ENCODE measurements around the gene ROGDI. TPM values are rescaled to one million over a fixed set of nuclear protein-coding genes. Genes with fewer than 3 reads are reported as not detected.
A peak's percentile ranks its signal among the peaks of the same experiment; 100 is the strongest.

The ROGDI gene
- total RNA-seq, 1 donor from 2014 or later, result 113 TPM

GRCh38 chr16:4801051-4801961 is 1.1 kb downstream of the ROGDI start:
- Mint-ChIP-seq H3K4me1 (ENCODE audit: low read depth, unreplicated experiment) (peaks cover 22% of the 10 kb centered on the region), H3K27me3 (ENCODE audit: unreplicated experiment) (peaks cover 11% of the 10 kb centered on the region), H3K27ac (ENCODE audit: unreplicated experiment) (peak overlapping the region; percentile 88), H3K4me3 (ENCODE audit: unreplicated experiment) (peak overlapping the region; percentile 83), H3K36me3 (ENCODE audit: unreplicated experiment) (no peaks in the 10 kb centered on the region), H3K9me3 (ENCODE audit: unreplicated experiment) (peaks cover 8% of the 10 kb centered on the region)
- no peak for TF ChIP-seq CTCF (IDR thresholded peaks at IDR 0.05; ENCODE audit: partially characterized antibody, unreplicated experiment)
- no peak for DNase-seq

GRCh38 chr16:4800290-4801041 is 2.0 kb downstream of the ROGDI start:
- Mint-ChIP-seq H3K27ac (ENCODE audit: unreplicated experiment) (peak overlapping the region; percentile 88), H3K27me3 (ENCODE audit: unreplicated experiment) (peaks cover 11% of the 10 kb centered on the region), H3K9me3 (ENCODE audit: unreplicated experiment) (peaks cover 8% of the 10 kb centered on the region), H3K4me3 (ENCODE audit: unreplicated experiment) (peak overlapping the region; percentile 82), H3K4me1 (ENCODE audit: low read depth, unreplicated experiment) (peaks cover 22% of the 10 kb centered on the region), H3K36me3 (ENCODE audit: unreplicated experiment) (no peaks in the 10 kb centered on the region)
- TF ChIP-seq CTCF (IDR thresholded peaks at IDR 0.05; ENCODE audit: partially characterized antibody, unreplicated experiment), result no peak
- DNase-seq, result peak; percentile 70

- Mint-ChIP-seq H3K27ac (ENCODE audit: unreplicated experiment) (no peak overlapping the region), H3K27me3 (ENCODE audit: unreplicated experiment) (peaks cover 9% of the 10 kb centered on the region), H3K4me1 (ENCODE audit: low read depth, unreplicated experiment) (peaks cover 17% of the 10 kb centered on the region), H3K9me3 (ENCODE audit: unreplicated experiment) (peaks cover 8% of the 10 kb centered on the region), H3K36me3 (ENCODE audit: unreplicated experiment) (no peaks in the 10 kb centered on the region), H3K4me3 (ENCODE audit: unreplicated experiment) (no peak overlapping the region)
- DNase-seq, result no peak
- no peak for TF ChIP-seq CTCF (IDR thresholded peaks at IDR 0.05; ENCODE audit: partially characterized antibody, unreplicated experiment)
Measured at GRCh38 chr16:4799171-4799855, 3.1 kb downstream of the ROGDI start.

- Mint-ChIP-seq H3K27ac (ENCODE audit: unreplicated experiment) (no peak overlapping the region), H3K27me3 (ENCODE audit: unreplicated experiment) (peaks cover 6% of the 10 kb centered on the region), H3K36me3 (ENCODE audit: unreplicated experiment) (no peaks in the 10 kb centered on the region), H3K4me3 (ENCODE audit: unreplicated experiment) (no peak overlapping the region), H3K4me1 (ENCODE audit: low read depth, unreplicated experiment) (peaks cover 10% of the 10 kb centered on the region), H3K9me3 (ENCODE audit: unreplicated experiment) (peaks cover 8% of the 10 kb centered on the region)
- TF ChIP-seq CTCF (IDR thresholded peaks at IDR 0.05; ENCODE audit: partially characterized antibody, unreplicated experiment), result no peak
- DNase-seq, result no peak
Measured at GRCh38 chr16:4798456-4798855, 4.0 kb downstream of the ROGDI start.
